Liver (tissue), 3 donors: ENCODE results near the gene LMTK2.

ENCODE experiments used
- CTCF ChIP-seq: fragments of 150-350 bp; IDR thresholded peaks from 2 replicates; pipeline ENCODE4 v1.5.1; 2017; ENCODE audit warnings: improper control_type of control experiment, low read depth, low read length; ENCODE audit not compliant: missing input control
- EGR1 ChIP-seq, 2 donors: IDR thresholded peaks; 2 replicates each; pipeline ENCODE4 v1.6.1; 2016 to 2018; ENCODE audit warnings: antibody characterized with exemption in 2 of 2, low read depth in 2 of 2
- GABPA ChIP-seq, 2 donors: IDR thresholded peaks in 1 of 2; conservative IDR thresholded peaks in 1 of 2; 2 replicates each; pipeline ENCODE4 v1.6.1; 2016; ENCODE audit warnings: antibody characterized with exemption in 2 of 2, mild to moderate bottlenecking in 1 of 2, moderate library complexity in 1 of 2
- HNF4G ChIP-seq: IDR thresholded peaks from 2 replicates; pipeline ENCODE4 v1.6.1; 2016; ENCODE audit warnings: antibody characterized with exemption
- NR2F2 ChIP-seq: IDR thresholded peaks from 2 replicates; pipeline ENCODE4 v1.6.1; 2016; ENCODE audit warnings: antibody characterized with exemption
- SP1 ChIP-seq: IDR thresholded peaks from 2 replicates; pipeline ENCODE4 v1.6.1; 2018; ENCODE audit warnings: antibody characterized with exemption, mild to moderate bottlenecking
- ZBTB33 ChIP-seq: IDR thresholded peaks from 2 replicates; pipeline ENCODE4 v1.6.1; 2016; ENCODE audit warnings: antibody characterized with exemption
- donor health status: healthy.
- donor health status: healthy.

GRCh38 chr7:98187138-98187502 is 80.5 kb downstream of the LMTK2 start:
- no peak for TF ChIP-seq CTCF
- no peak for TF ChIP-seq ZBTB33
- TF ChIP-seq EGR1 (IDR thresholded peaks at IDR 0.05; ENCODE audit: low read depth in 2 of 2): no peak
- no peak for TF ChIP-seq HNF4G
- TF ChIP-seq GABPA (IDR thresholded peaks at IDR 0.05 in 1 of 2, conservative IDR thresholded peaks at IDR 0.05 in 1 of 2): no peak
- TF ChIP-seq NR2F2: no peak
- TF ChIP-seq SP1: no peak
